CD4-positive, alpha-beta T cell (primary cell): Measurements from ENCODE around the gene CPA4. TPM values are rescaled to one million over a fixed set of nuclear protein-coding genes. Genes with fewer than 3 reads are reported as not detected.

Experiments
- ATAC-seq: fragments of 200-7000 bp; cut with Tn5 transposase; one replicate; pipeline ENCODE4 v1.10.0; 2022; ENCODE audit warnings: mild to moderate bottlenecking; ENCODE audit not compliant: poor library complexity
- CTCF ChIA-PET: fragments of 350-600 bp; sonication (Branson Sonifier 250); formaldehyde crosslinking; loops from one replicate; lab custom pipeline; 2021; ENCODE audit warnings: antibody characterized with exemption, inconsistent platforms; lab: Charles Lee
- POLR2A ChIA-PET: fragments of 350-600 bp; sonication (Branson Sonifier 250); formaldehyde crosslinking; loops from one replicate; lab custom pipeline; 2021; ENCODE audit warnings: antibody characterized with exemption, inconsistent platforms; lab: Charles Lee
- DNase-seq, 14 experiments: peaks; one replicate each; pipeline ENCODE4 v3.0.0-alpha.2; 2013 to 2020; ENCODE audit warnings: mixed read lengths in 2 of 14
- H3K27ac ChIP-seq, 2 donors: one replicate each; pipeline versions ENCODE4 v1.5.1 to v1.7.0; 2013; ENCODE audit warnings: low read length in 2 of 2, low read depth in 1 of 2, mild to moderate bottlenecking in 1 of 2
- H3K27me3 ChIP-seq, 2 experiments: 1 replicate in 1 of 2; 2 replicates in 1 of 2; pipeline versions ENCODE4 v1.6.1 to v1.7.0; 2013; ENCODE audit warnings: low read length in 2 of 2, control low read depth in 1 of 2, mild to moderate bottlenecking in 1 of 2, moderate library complexity in 1 of 2; ENCODE audit not compliant: insufficient read depth in 2 of 2, control insufficient read depth in 1 of 2
- H3K36me3 ChIP-seq: one replicate; pipeline ENCODE4 v1.6.1; 2013; ENCODE audit warnings: low read length, control low read depth; ENCODE audit not compliant: insufficient read depth
- H3K4me1 ChIP-seq: one replicate; pipeline ENCODE4 v1.6.1; 2013; ENCODE audit warnings: low read length, control low read depth; ENCODE audit not compliant: insufficient read depth
- H3K4me3 ChIP-seq: one replicate; pipeline ENCODE4 v1.5.1; 2013; ENCODE audit warnings: mild to moderate bottlenecking, low read length, moderate library complexity
- H3K9me3 ChIP-seq, 2 experiments: 1 replicate in 1 of 2; 2 replicates in 1 of 2; pipeline versions ENCODE4 v1.6.1 to v1.7.0; 2013; ENCODE audit warnings: low read length in 2 of 2, mild to moderate bottlenecking in 2 of 2, control low read depth in 1 of 2, moderate library complexity in 1 of 2; ENCODE audit not compliant: control insufficient read depth in 1 of 2, insufficient read depth in 1 of 2
- H3K27ac Mint-ChIP-seq: one replicate; pipeline ENCODE4 v1.8.0; 2020; ENCODE audit warnings: mixed read lengths
- H3K27me3 Mint-ChIP-seq: one replicate; pipeline ENCODE4 v1.8.0; 2021; ENCODE audit warnings: mixed read lengths
- H3K36me3 Mint-ChIP-seq: one replicate; pipeline ENCODE4 v1.8.0; 2021; ENCODE audit warnings: low read depth, mixed read lengths
- H3K4me1 Mint-ChIP-seq: one replicate; pipeline ENCODE4 v1.8.0; 2021; ENCODE audit warnings: low read depth, mixed read lengths
- H3K4me3 Mint-ChIP-seq: one replicate; pipeline ENCODE4 v1.8.0; 2020; ENCODE audit warnings: mild to moderate bottlenecking, mixed read lengths
- H3K9me3 Mint-ChIP-seq: one replicate; pipeline ENCODE4 v1.8.0; 2020; ENCODE audit warnings: mixed read lengths
- CTCF ChIP-seq: fragments of 200-600 bp; IDR thresholded peaks from one replicate; pipeline ENCODE4 v1.8.0; 2022; ENCODE audit warnings: antibody characterized with exemption, mild to moderate bottlenecking
- intact Hi-C, 2 experiments: fragments of 100-400 bp; cut with DNase I in 1 of 2; cut with micrococcal nuclease in 1 of 2; formaldehyde crosslinking; loops; one replicate each; pipeline versions ENCODE4 v1.15.1 to v1.9.0; 2023 to 2025; cut with DNase I, micrococcal nuclease
- total RNA-seq, 174 experiments: library from RNA in 2 of 174; stranded (reverse) in 2 of 174; gene quantifications; one replicate each; pipeline ENCODE4 v1.2.3 and lab custom pipeline; 2021 to 2026

The CPA4 gene
- total RNA-seq, 2 experiments from 2014 or later, result not detected

GRCh38 chr7:130344271-130344866, 51.4 kb downstream of the CPA4 start, which contains the start of gene CPA5:
Gene CPA5, plus strand, starts transcription at chr7:130344816. Its CDS starts 1,670 bp downstream, at chr7:130346486.
- H3K27me3 ChIP-seq, result no peaks in the 10 kb centered on the region
- CTCF ChIA-PET, result no interaction called here
- H3K27ac Mint-ChIP-seq, result no peak within 1 kb of the TSS

GRCh38 chr7:130345136-130345535, 52.2 kb downstream of the CPA4 start:
- DNase-seq, result no peak
- H3K9me3 Mint-ChIP-seq, result no peaks in the 10 kb centered on the region
- no peaks in the 10 kb centered on the region for H3K36me3 Mint-ChIP-seq
- no peak for ATAC-seq
- H3K27me3 Mint-ChIP-seq, result no peaks in the 10 kb centered on the region
- TF ChIP-seq CTCF, result no peak
- Histone ChIP-seq H3K36me3 (no peaks in the 10 kb centered on the region), H3K27ac (no peak overlapping the region), H3K27me3 (no peaks in the 10 kb centered on the region), H3K4me1 (no peaks in the 10 kb centered on the region), H3K4me3 (no peak overlapping the region), H3K9me3 (peaks cover 0 to 4% of the 10 kb centered on the region in 2 experiments)
- intact Hi-C loops, result no loop called here
- H3K4me3 Mint-ChIP-seq, result no peak overlapping the region
- ChIA-PET CTCF (no interaction called here), POLR2A (no interaction called here)
- no peak overlapping the region for H3K27ac Mint-ChIP-seq
- H3K4me1 Mint-ChIP-seq, result no peaks in the 10 kb centered on the region

More at GRCh38 chr7:130344271-130344866, 51.4 kb downstream of the CPA4 start, which contains the start of gene CPA5:
- no peaks in the 10 kb centered on the region for H3K36me3 ChIP-seq
- H3K4me3 ChIP-seq, result no peak within 1 kb of the TSS
- H3K4me1 Mint-ChIP-seq, result no peaks in the 10 kb centered on the region
- no peak for TF ChIP-seq CTCF
- H3K9me3 ChIP-seq, result peaks cover 0 to 4% of the 10 kb centered on the region in 2 experiments
- ATAC-seq (no peak), DNase-seq (no peak)
- no peaks in the 10 kb centered on the region for H3K27me3 Mint-ChIP-seq
- H3K4me1 ChIP-seq, result no peaks in the 10 kb centered on the region
- H3K36me3 Mint-ChIP-seq, result no peaks in the 10 kb centered on the region
- no peak within 1 kb of the TSS for H3K27ac ChIP-seq
- intact Hi-C loops, result no loop called here
- H3K9me3 Mint-ChIP-seq, result no peaks in the 10 kb centered on the region
- H3K4me3 Mint-ChIP-seq, result no peak within 1 kb of the TSS
- POLR2A ChIA-PET, result no interaction called here

GRCh38 chr7:130345725-130346124, 52.8 kb downstream of the CPA4 start:
- Mint-ChIP-seq H3K27me3 (no peaks in the 10 kb centered on the region), H3K36me3 (no peaks in the 10 kb centered on the region), H3K27ac (no peak overlapping the region), H3K4me3 (no peak overlapping the region), H3K4me1 (no peaks in the 10 kb centered on the region), H3K9me3 (no peaks in the 10 kb centered on the region)
- no peaks in the 10 kb centered on the region for H3K27me3 ChIP-seq
- H3K36me3 ChIP-seq, result no peaks in the 10 kb centered on the region
- H3K4me3 ChIP-seq, result no peak overlapping the region
- peaks cover under 1% of the 10 kb centered on the region for H3K4me1 ChIP-seq
- no peak for TF ChIP-seq CTCF
- POLR2A ChIA-PET, result no interaction called here
- DNase-seq (no peak), ATAC-seq (no peak)
- H3K9me3 ChIP-seq, result peaks cover 0 to 4% of the 10 kb centered on the region in 2 experiments
- CTCF ChIA-PET, result no interaction called here
- intact Hi-C loops, result no loop called here
- H3K27ac ChIP-seq, result no peak overlapping the region
